ENCODE data around the gene F13B.

DNA sequence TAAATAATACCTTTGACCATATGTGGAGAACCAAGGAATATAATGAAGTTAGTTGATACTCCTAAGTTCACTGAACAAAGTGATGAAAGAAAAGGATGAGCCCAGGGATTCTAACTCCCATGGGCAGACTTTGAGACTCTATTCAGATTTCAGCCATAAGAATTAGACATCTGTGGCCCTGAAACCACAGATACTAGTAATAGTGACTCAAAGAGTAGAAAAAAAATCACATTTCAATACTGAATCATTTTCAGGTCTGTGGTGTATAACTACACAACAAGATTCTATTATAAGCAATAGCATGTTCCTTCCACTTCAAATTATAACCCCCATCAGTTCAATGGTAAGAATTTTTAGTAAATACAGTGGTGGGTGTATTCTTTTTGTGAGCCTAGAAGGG is 16.4 kb upstream of the F13B start:
- TF ChIP-seq, protein P1, sequence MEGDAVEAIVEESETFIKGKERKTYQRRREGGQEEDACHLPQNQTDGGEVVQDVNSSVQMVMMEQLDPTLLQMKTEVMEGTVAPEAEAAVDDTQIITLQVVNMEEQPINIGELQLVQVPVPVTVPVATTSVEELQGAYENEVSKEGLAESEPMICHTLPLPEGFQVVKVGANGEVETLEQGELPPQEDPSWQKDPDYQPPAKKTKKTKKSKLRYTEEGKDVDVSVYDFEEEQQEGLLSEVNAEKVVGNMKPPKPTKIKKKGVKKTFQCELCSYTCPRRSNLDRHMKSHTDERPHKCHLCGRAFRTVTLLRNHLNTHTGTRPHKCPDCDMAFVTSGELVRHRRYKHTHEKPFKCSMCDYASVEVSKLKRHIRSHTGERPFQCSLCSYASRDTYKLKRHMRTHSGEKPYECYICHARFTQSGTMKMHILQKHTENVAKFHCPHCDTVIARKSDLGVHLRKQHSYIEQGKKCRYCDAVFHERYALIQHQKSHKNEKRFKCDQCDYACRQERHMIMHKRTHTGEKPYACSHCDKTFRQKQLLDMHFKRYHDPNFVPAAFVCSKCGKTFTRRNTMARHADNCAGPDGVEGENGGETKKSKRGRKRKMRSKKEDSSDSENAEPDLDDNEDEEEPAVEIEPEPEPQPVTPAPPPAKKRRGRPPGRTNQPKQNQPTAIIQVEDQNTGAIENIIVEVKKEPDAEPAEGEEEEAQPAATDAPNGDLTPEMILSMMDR (conservative IDR thresholded peaks at IDR 0.05; ENCODE audit: low read length), result no peak
- no peak for TF ChIP-seq EZH2phosphoT487 (IDR thresholded peaks at IDR 0.05; ENCODE audit: borderline replicate concordance)
